Kidney epithelial cell (primary cell): ENCODE measurements around the gene HCAR2. TPM values are rescaled to one million over a fixed set of nuclear protein-coding genes. Genes with fewer than 3 reads are reported as not detected.

Source experiments
- DNase-seq: peaks from one replicate; pipeline ENCODE4 v3.0.0-alpha.2; 2010; ENCODE audit warnings: low read depth
- H3K27me3 ChIP-seq: 2 replicates; pipeline ENCODE4 v1.6.0; 2011; ENCODE audit warnings: low read length; ENCODE audit not compliant: control insufficient read depth, insufficient read depth
- H3K36me3 ChIP-seq: 2 replicates; pipeline ENCODE4 v1.5.1; 2011; ENCODE audit warnings: low read length; ENCODE audit not compliant: control insufficient read depth, insufficient read depth
- H3K4me3 ChIP-seq: 2 replicates; pipeline ENCODE4 v1.5.1; 2011; ENCODE audit warnings: low read depth, mild to moderate bottlenecking, control low read depth, low read length
- total RNA-seq: library from RNA; depleted of rRNA; stranded (reverse); fragments of >200 nt; gene quantifications from 2 replicates; pipeline ENCODE4 v1.2.3, GENCODE V29; 2015
- TF ChIP-seq, protein P1 (sequence below): IDR thresholded peaks from 2 replicates; pipeline ENCODE4 v1.5.1; 2011; ENCODE audit warnings: mild to moderate bottlenecking, moderate library complexity, low read length, control low read depth, inconsistent platforms; ENCODE audit not compliant: insufficient read depth, poor library complexity, severe bottlenecking

The HCAR2 gene
- total RNA-seq, 1 donor from 2014 or later = not detected

DNA sequence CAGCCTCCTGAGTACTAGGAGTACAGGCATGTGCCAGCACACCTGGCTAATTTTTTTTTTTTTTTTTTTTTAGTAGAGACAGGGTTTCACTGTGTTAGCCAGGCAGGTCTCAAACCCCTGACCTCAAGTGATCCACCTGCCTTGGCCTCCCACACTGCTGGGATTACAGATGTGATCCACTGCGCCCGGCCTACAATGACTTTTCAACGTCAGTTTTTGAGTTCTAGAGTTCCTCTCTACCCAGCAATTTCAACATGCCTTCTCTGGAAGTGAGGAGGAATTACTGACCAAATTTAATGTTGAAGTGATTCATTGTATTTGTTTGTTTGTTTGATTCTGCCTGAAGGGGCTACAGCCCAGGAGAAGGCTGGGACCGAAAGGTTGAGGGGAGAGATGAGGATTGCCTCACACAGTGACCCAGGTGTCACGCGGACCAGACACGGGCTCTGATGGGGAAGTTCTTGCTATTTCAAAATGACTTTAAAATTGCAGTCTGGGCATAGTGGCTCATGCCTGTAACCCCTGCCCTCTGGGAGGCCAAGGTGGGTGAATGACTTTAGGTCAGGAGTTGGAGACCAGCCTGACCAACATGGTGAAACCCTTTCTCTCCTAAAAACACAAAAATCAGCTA is 40.9 kb upstream of the HCAR2 start:
- H3K4me3 ChIP-seq = no peak overlapping the region
- TF ChIP-seq, protein P1, sequence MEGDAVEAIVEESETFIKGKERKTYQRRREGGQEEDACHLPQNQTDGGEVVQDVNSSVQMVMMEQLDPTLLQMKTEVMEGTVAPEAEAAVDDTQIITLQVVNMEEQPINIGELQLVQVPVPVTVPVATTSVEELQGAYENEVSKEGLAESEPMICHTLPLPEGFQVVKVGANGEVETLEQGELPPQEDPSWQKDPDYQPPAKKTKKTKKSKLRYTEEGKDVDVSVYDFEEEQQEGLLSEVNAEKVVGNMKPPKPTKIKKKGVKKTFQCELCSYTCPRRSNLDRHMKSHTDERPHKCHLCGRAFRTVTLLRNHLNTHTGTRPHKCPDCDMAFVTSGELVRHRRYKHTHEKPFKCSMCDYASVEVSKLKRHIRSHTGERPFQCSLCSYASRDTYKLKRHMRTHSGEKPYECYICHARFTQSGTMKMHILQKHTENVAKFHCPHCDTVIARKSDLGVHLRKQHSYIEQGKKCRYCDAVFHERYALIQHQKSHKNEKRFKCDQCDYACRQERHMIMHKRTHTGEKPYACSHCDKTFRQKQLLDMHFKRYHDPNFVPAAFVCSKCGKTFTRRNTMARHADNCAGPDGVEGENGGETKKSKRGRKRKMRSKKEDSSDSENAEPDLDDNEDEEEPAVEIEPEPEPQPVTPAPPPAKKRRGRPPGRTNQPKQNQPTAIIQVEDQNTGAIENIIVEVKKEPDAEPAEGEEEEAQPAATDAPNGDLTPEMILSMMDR = no peak
- H3K36me3 ChIP-seq = no peaks in the 10 kb centered on the region
- DNase-seq = no peak
- H3K27me3 ChIP-seq = no peaks in the 10 kb centered on the region

DNA sequence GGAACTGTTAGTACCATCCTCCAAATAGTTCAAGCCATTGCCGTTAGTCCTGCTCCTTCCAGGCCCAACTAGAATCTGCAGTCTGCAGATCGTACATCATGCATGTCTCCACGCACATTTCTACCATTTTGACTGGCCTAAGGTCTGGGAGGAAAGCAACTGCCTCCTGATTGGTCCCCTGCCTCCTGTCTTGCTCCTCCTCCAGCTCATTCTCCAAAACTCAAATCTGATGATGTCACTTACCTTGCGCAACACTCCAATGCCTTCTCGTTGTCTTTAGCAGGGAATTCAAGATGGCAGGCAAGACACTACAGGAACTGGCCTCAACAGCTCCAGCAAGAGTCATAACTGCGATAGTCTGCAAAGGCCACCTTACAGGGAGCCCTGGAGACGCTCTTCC is 37.2 kb upstream of the HCAR2 start:
- no peak for DNase-seq
- no peaks in the 10 kb centered on the region for H3K36me3 ChIP-seq
- H3K27me3 ChIP-seq = no peaks in the 10 kb centered on the region
- TF ChIP-seq, protein P1 = no peak
- no peak overlapping the region for H3K4me3 ChIP-seq

DNA sequence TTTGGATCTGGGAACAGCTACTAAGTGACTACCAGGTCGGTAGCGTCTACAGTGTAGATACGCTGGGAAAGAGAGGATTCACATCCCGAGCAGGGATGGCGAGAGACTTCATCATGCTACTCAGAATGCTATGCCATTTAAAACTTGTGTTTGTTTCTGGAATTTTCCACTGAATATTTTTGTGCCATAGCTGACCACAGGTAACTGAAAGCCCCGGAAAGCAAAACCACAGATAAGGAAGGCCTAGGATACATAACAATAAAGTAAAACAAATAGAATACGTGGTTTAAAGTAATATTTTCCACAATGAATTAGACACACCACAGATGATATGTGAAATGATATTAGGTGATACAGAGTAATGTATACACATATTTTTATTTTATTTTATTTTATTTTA is 35.4 kb upstream of the HCAR2 start:
- Histone ChIP-seq H3K36me3 (no peaks in the 10 kb centered on the region), H3K27me3 (no peaks in the 10 kb centered on the region), H3K4me3 (no peak overlapping the region)
- no peak for DNase-seq
- TF ChIP-seq, protein P1 = no peak

DNA sequence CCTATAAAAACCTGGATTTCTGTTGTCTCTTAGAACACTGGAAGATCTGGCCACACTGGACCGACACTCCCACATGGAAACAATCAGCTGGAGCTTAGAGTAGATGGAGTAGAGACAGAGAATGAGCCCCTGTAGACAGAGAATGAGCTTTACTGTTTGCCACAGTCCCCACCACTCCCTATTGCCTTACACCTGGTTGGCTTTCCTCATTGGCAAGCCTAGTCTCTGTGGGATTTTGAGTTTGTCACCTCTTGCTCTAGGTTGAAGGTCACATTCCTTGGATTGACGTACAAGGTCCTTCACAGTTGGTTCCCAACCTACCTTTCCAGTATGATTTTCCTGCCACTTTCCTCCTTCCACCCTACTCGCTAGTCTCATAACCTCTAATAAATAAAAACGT is 29.5 kb upstream of the HCAR2 start:
- no peaks in the 10 kb centered on the region for H3K36me3 ChIP-seq
- no peaks in the 10 kb centered on the region for H3K27me3 ChIP-seq
- no peak overlapping the region for H3K4me3 ChIP-seq
- TF ChIP-seq, protein P1 = no peak
- DNase-seq = no peak

DNA sequence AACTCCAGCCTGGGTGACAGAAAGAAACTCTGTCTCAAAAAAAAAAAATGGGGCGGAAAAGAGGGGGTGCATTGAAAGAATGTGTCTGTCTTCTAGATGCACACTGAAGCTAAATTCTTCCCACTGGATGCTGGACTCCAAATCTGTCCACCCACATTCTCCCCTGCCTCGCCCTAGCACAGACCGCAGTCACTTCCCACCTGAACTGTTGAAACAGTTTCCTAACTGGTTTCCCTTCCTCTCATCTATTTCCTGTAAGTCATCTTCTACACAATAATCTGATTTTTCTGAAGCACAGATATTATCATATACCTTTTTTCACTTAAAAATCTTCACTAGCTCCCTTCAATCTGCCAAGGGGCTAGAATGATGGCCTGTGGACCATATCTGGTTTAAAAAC is 29.0 kb upstream of the HCAR2 start:
- DNase-seq = no peak
- TF ChIP-seq, protein P1 = no peak
- no peaks in the 10 kb centered on the region for H3K36me3 ChIP-seq
- H3K27me3 ChIP-seq = no peaks in the 10 kb centered on the region
- no peak overlapping the region for H3K4me3 ChIP-seq
